GM21576 (cell line): Measurements from ENCODE around the gene FBXL17.
A peak's percentile ranks its signal among the peaks of the same experiment; 100 is the strongest.
"Not testable (repeated sequence)": the region's sequence is repeated elsewhere in the genome, so short reads cannot be mapped to it uniquely, and the experiment has no call there.

ENCODE experiments used
- ATAC-seq: cut with Tn5 transposase; IDR thresholded peaks from one replicate; pipeline ENCODE4 v1.9.1; 2021; ENCODE audit warnings: mild to moderate bottlenecking, moderate library complexity; ENCODE audit not compliant: unreplicated experiment

Gene FBXL17

GRCh38 chr5:108381954-108382783, at the start of gene FBXL17:
Gene FBXL17, minus strand, starts transcription at chr5:108382098.
- peak; percentile 74 for ATAC-seq

- no peak for ATAC-seq
Observed at GRCh38 chr5:108430931-108431608, 49.2 kb upstream of the FBXL17 start.

- ATAC-seq = no peak
Observed at GRCh38 chr5:108421713-108422112, 39.8 kb upstream of the FBXL17 start.

GRCh38 chr5:108420755-108421154, 38.9 kb upstream of the FBXL17 start:
- ATAC-seq = no peak

- ATAC-seq = no peak
Observed at GRCh38 chr5:108420158-108420557, 38.3 kb upstream of the FBXL17 start.

GRCh38 chr5:108418197-108418596, 36.3 kb upstream of the FBXL17 start:
- no peak for ATAC-seq

GRCh38 chr5:108417166-108417670, 35.3 kb upstream of the FBXL17 start:
- no peak for ATAC-seq

GRCh38 chr5:108415726-108416125, 33.8 kb upstream of the FBXL17 start:
- no peak for ATAC-seq

- no peak for ATAC-seq
Observed at GRCh38 chr5:108409786-108410185, 27.9 kb upstream of the FBXL17 start.

- ATAC-seq = not testable (repeated sequence)
Observed at GRCh38 chr5:108405201-108405600, 23.3 kb upstream of the FBXL17 start.

- ATAC-seq = no peak
Observed at GRCh38 chr5:108398964-108399363, 17.1 kb upstream of the FBXL17 start.

GRCh38 chr5:108396837-108397236, 14.9 kb upstream of the FBXL17 start:
- ATAC-seq = not testable (repeated sequence)

- ATAC-seq = no peak
Observed at GRCh38 chr5:108387758-108388157, 5.9 kb upstream of the FBXL17 start.

GRCh38 chr5:108386345-108387061, 4.6 kb upstream of the FBXL17 start:
- ATAC-seq = no peak

GRCh38 chr5:108384741-108385140, 2.8 kb upstream of the FBXL17 start:
- no peak for ATAC-seq

GRCh38 chr5:108382784-108383330, 959 bp upstream of the FBXL17 start:
- peak; percentile 12 for ATAC-seq

GRCh38 chr5:108381350-108381953, 446 bp downstream of the FBXL17 start:
- ATAC-seq = peak; percentile 43

- ATAC-seq = peak; percentile 28
Observed at GRCh38 chr5:108380531-108381349, 1.2 kb downstream of the FBXL17 start.

- ATAC-seq = no peak
Observed at GRCh38 chr5:108379722-108380530, 2.0 kb downstream of the FBXL17 start.
